ENCODE data around the gene PHACTR4. TPM values are rescaled to one million over a fixed set of nuclear protein-coding genes. Genes with fewer than 3 reads are reported as not detected.
A peak's percentile ranks its signal among the peaks of the same experiment; 100 is the strongest.

The PHACTR4 gene
- total RNA-seq: 10 to 100 TPM; 20.3 to 20.9 TPM

GRCh38 chr1:28369371-28370238 lies at the start of gene PHACTR4:
PHACTR4 (plus strand) TSS chr1:28369740; CDS start chr1:28407448, 37,708 bp downstream.
- Mint-ChIP-seq H3K27ac (peak within 1 kb of the TSS; percentile 94), H3K36me3 (ENCODE audit: low read depth) (peaks cover 8% of the 10 kb centered on the region), H3K4me3 (peak within 1 kb of the TSS; percentile 97), H3K9me3 (no peaks in the 10 kb centered on the region), H3K27me3 (no peaks in the 10 kb centered on the region), H3K4me1 (ENCODE audit: low read depth) (peaks cover 36% of the 10 kb centered on the region)
- ChIA-PET CTCF (interaction anchor here (0.7 to 4.4 kb wide), 4 partner anchors 10 to 121 kb away, joined by 3 to 31 read pairs (median 10); no protein-coding TSS in a partner anchor), POLR2A (interaction anchor here (0.6 to 3.1 kb wide), 5 partner anchors 41 to 138 kb away, joined by 3 to 28 read pairs (median 3); partner anchors contain the start of genes MED18 and RCC1)
- TF ChIP-seq, protein P1, sequence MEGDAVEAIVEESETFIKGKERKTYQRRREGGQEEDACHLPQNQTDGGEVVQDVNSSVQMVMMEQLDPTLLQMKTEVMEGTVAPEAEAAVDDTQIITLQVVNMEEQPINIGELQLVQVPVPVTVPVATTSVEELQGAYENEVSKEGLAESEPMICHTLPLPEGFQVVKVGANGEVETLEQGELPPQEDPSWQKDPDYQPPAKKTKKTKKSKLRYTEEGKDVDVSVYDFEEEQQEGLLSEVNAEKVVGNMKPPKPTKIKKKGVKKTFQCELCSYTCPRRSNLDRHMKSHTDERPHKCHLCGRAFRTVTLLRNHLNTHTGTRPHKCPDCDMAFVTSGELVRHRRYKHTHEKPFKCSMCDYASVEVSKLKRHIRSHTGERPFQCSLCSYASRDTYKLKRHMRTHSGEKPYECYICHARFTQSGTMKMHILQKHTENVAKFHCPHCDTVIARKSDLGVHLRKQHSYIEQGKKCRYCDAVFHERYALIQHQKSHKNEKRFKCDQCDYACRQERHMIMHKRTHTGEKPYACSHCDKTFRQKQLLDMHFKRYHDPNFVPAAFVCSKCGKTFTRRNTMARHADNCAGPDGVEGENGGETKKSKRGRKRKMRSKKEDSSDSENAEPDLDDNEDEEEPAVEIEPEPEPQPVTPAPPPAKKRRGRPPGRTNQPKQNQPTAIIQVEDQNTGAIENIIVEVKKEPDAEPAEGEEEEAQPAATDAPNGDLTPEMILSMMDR (IDR thresholded peaks at IDR 0.05): no peak
- intact Hi-C loops (cut with micrococcal nuclease): no loop called here
- DNase-seq (peak; percentile 92), ATAC-seq (peak; percentile 93)

DNA sequence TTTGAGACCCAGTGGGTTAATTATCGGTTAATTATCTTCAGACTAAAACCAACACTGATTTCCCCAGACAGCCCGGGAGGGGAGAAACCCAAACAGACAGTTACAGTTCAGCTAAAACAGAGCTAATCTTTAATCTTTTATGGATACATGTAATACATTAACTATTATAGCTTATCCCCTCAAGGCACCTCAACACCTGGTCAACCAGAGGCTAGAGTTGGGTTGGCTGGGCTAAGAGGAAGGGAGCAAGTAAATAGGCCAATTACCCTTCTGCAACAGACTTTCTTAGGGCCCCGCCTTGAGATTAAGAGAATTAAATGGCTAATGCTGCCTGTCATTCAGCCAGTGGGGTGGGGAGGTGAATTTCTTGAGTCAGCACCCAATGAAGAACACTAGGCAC lies 47.3 kb upstream of the PHACTR4 start:
- ChIA-PET POLR2A (no interaction called here), CTCF (interaction anchor here (0.9 kb wide), 1 partner anchor 74 kb away, joined by 3 read pairs; no protein-coding TSS in a partner anchor)
- Mint-ChIP-seq H3K4me1 (ENCODE audit: low read depth) (peaks cover 2% of the 10 kb centered on the region), H3K4me3 (no peak overlapping the region), H3K9me3 (no peaks in the 10 kb centered on the region), H3K27ac (no peak overlapping the region), H3K36me3 (ENCODE audit: low read depth) (no peaks in the 10 kb centered on the region), H3K27me3 (peaks cover 3% of the 10 kb centered on the region)
- intact Hi-C loops (cut with micrococcal nuclease): no loop called here
- TF ChIP-seq, protein P1 (IDR thresholded peaks at IDR 0.05): no peak
- ATAC-seq (no peak), DNase-seq (no peak)

DNA sequence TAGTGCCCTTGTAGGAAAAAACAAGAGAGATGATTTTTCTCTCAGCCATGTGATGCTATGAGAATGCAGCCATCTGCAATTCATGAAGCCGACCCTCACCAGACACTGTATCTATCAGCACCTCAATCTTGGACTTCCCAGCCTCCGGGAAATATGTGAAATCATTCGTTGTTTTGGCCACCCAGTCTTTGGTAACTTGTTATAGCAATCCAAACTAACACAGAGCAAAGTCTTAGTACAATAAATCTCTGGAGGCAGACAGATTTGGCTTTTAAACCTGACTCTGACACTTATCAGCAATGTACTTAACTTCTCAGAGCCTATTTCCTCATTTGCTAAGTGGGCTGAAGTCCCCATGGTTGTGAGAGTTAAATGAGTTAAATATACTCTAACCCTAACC lies 45.8 kb upstream of the PHACTR4 start:
- ATAC-seq: no peak
- no peak for DNase-seq
- intact Hi-C loops (cut with micrococcal nuclease): no loop called here
- ChIA-PET POLR2A (no interaction called here), CTCF (no interaction called here)
- Mint-ChIP-seq H3K9me3 (no peaks in the 10 kb centered on the region), H3K36me3 (ENCODE audit: low read depth) (peaks cover 2% of the 10 kb centered on the region), H3K27ac (no peak overlapping the region), H3K4me3 (no peak overlapping the region), H3K27me3 (no peaks in the 10 kb centered on the region), H3K4me1 (ENCODE audit: low read depth) (peaks cover 9% of the 10 kb centered on the region)
- TF ChIP-seq, protein P1 (IDR thresholded peaks at IDR 0.05): no peak

- no peak for DNase-seq
- ChIA-PET CTCF (interaction anchor here (0.8 to 3.4 kb wide), 3 partner anchors 34 to 78 kb away, joined by 4 to 20 read pairs (median 6); no protein-coding TSS in a partner anchor), POLR2A (interaction anchor here (0.9 to 4.1 kb wide), 4 partner anchors 54 to 322 kb away, joined by 3 to 35 read pairs (median 4); partner anchors contain the start of genes RNU11 and SESN2)
- H3K27ac Mint-ChIP-seq: no peak overlapping the region
- TF ChIP-seq, protein P1 (IDR thresholded peaks at IDR 0.05): no peak
- H3K27me3 Mint-ChIP-seq: no peaks in the 10 kb centered on the region
- peaks cover 18% of the 10 kb centered on the region for H3K36me3 Mint-ChIP-seq (ENCODE audit: low read depth)
- no peak for ATAC-seq
- intact Hi-C loops (cut with micrococcal nuclease): loop anchor here (5.0 kb wide), 1 partner anchor 79 kb away; no protein-coding TSS in a partner anchor
- H3K9me3 Mint-ChIP-seq: no peaks in the 10 kb centered on the region
- H3K4me1 Mint-ChIP-seq (ENCODE audit: low read depth): peaks cover 22% of the 10 kb centered on the region
- H3K4me3 Mint-ChIP-seq: no peak overlapping the region
Measured at GRCh38 chr1:28326515-28326914, 43.0 kb upstream of the PHACTR4 start.
